Liver (tissue), 3 donors: ENCODE measurements around the gene MOXD1.

Source experiments
- EGR1 ChIP-seq, 2 donors: IDR thresholded peaks; 2 replicates each; pipeline ENCODE4 v1.6.1; 2016 to 2018; ENCODE audit warnings: antibody characterized with exemption in 2 of 2, low read depth in 2 of 2
- GABPA ChIP-seq, 2 donors: IDR thresholded peaks in 1 of 2; conservative IDR thresholded peaks in 1 of 2; 2 replicates each; pipeline ENCODE4 v1.6.1; 2016; ENCODE audit warnings: antibody characterized with exemption in 2 of 2, mild to moderate bottlenecking in 1 of 2, moderate library complexity in 1 of 2
- HNF4A ChIP-seq, 2 donors: conservative IDR thresholded peaks; 2 replicates each; pipeline ENCODE4 v1.6.1; 2016; ENCODE audit warnings: antibody characterized with exemption in 2 of 2, mild to moderate bottlenecking in 2 of 2
- TAF1 ChIP-seq: conservative IDR thresholded peaks from 2 replicates; pipeline ENCODE4 v1.6.1; 2016; ENCODE audit warnings: antibody characterized with exemption, mild to moderate bottlenecking
- YY1 ChIP-seq: IDR thresholded peaks from 2 replicates; pipeline ENCODE4 v1.6.1; 2016; ENCODE audit warnings: antibody characterized with exemption, mild to moderate bottlenecking
- TF ChIP-seq, protein P1 (sequence below): fragments of 150-350 bp; IDR thresholded peaks from 2 replicates; pipeline ENCODE4 v1.5.1; 2017; ENCODE audit warnings: improper control_type of control experiment, low read depth, low read length; ENCODE audit not compliant: missing input control
- TF ChIP-seq, protein P2 (sequence below): IDR thresholded peaks from 2 replicates; pipeline ENCODE4 v1.6.1; 2016; ENCODE audit warnings: antibody characterized with exemption
- donor health status: healthy.
- donor health status: healthy.

DNA sequence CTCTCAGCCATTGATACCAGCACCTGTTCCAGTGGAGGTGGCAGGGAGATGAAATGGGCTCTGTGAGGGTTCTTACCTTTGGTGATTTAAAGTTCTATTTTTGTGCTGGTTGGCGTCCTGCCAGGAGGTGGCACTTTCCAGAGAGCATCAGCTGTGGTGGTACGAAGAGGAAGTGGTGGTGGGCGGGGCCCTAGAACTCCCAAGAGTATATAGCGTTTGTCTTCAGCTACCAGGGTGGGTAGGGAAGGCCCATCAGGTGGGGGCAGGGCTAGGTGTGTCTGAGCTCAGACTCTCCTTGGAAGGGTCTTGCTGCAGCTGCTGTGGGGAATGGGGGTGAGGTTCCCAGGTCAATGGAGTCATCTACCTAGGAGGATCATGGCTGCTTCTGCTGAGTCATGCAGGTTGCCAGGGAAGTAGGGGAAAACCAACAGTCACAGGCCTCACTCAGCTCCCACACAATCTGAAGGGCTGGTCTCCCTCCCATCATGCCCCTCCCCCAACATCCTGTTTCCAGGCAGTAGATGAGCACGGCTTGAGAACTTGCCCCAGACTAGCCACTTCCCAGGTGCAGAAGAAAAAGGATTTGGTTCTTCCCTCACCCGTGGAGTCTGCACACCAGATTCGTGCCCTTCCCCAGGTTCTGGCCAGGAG, 46.6 kb downstream of the MOXD1 start:
- TF ChIP-seq, protein P1, sequence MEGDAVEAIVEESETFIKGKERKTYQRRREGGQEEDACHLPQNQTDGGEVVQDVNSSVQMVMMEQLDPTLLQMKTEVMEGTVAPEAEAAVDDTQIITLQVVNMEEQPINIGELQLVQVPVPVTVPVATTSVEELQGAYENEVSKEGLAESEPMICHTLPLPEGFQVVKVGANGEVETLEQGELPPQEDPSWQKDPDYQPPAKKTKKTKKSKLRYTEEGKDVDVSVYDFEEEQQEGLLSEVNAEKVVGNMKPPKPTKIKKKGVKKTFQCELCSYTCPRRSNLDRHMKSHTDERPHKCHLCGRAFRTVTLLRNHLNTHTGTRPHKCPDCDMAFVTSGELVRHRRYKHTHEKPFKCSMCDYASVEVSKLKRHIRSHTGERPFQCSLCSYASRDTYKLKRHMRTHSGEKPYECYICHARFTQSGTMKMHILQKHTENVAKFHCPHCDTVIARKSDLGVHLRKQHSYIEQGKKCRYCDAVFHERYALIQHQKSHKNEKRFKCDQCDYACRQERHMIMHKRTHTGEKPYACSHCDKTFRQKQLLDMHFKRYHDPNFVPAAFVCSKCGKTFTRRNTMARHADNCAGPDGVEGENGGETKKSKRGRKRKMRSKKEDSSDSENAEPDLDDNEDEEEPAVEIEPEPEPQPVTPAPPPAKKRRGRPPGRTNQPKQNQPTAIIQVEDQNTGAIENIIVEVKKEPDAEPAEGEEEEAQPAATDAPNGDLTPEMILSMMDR = no peak
- TF ChIP-seq YY1 (no peak), TAF1 (no peak), EGR1 (IDR thresholded peaks at IDR 0.05; ENCODE audit: low read depth in 2 of 2) (no peak), GABPA (IDR thresholded peaks at IDR 0.05 in 1 of 2, conservative IDR thresholded peaks at IDR 0.05 in 1 of 2) (no peak), HNF4A (conservative IDR thresholded peaks at IDR 0.05) (no peak)
- TF ChIP-seq, protein P2, sequence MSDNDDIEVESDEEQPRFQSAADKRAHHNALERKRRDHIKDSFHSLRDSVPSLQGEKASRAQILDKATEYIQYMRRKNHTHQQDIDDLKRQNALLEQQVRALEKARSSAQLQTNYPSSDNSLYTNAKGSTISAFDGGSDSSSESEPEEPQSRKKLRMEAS = no peak
